Skeletal muscle cell (primary cell): Measurements from ENCODE around the gene IL36RN.

Experiments
- DNase-seq: peaks from one replicate; pipeline ENCODE4 v3.0.0-alpha.2; 2010; ENCODE audit warnings: low read depth
- H3K4me3 ChIP-seq: 2 replicates; pipeline ENCODE4 v1.5.1; 2011; ENCODE audit warnings: low read depth, mild to moderate bottlenecking, control low read depth, low read length, moderate library complexity

The IL36RN gene

GRCh38 chr2:113058998-113059960 lies at the start of gene IL36RN:
IL36RN (plus strand) TSS chr2:113059198; CDS start chr2:113059439, 241 bp downstream.
- no peak within 1 kb of the TSS for H3K4me3 ChIP-seq
- no peak for DNase-seq

DNA sequence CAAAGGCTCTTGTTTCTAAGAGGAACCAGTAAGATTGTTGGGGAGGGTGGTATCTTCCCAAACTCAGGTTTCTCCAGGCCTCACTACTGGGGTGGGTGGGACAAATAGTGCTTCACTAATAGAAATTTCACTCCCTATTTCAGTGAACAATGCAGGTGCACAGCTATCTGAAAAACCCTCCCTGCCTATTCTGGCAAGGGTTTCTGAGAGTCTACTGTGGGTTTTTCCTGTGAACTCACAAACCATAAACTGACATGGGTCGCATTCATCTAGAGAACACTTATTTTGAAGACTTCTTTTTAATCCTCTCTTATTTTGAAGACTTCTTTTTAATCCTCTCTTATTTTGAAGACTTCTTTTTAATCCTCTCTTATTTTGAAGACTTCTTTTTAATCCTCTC lies 49.4 kb upstream of the IL36RN start:
- H3K4me3 ChIP-seq = no peak overlapping the region
- no peak for DNase-seq

DNA sequence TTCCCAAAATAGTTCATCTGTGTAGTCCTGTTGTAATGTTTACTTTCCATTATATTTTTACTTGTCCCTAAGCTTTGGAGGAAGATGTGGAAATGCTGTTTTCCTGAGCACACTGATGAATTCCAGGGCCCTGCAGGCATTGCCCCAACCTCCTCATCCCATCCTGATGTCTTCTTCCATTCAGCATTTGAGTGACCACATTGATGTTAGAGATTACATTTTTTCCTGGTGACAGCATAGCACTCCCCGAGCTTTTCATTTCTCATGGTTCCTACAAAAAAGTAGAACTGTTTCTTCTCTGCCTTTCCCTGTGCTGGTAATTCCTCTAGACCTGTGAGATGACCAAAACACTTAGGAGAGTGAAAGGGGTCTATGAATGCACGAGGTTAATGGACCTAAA lies 48.9 kb upstream of the IL36RN start:
- H3K4me3 ChIP-seq = no peak overlapping the region
- DNase-seq = no peak

DNA sequence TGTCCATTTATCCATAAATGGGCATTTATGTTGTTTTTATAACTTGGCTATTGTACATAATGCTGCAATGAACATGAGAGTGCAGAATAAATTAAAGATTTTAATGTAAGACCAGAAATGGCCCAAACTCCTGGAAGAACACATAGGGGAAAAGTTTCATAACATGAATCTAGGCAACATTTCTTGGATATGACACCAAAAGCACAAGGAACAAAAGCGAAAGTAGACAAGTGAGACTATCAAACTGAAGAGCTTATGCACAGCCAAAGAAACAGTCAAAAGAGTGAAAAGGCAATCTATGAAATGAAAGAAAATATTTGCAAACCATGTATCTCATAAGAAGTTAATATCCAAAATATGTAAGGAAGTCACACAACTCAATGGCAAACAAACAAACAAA lies 47.9 kb upstream of the IL36RN start:
- no peak for DNase-seq

GRCh38 chr2:113012436-113013335 lies 46.3 kb upstream of the IL36RN start:
- no peak overlapping the region for H3K4me3 ChIP-seq
- DNase-seq = no peak

More for the DNA sequence above, 47.9 kb upstream of the IL36RN start:
- no peak overlapping the region for H3K4me3 ChIP-seq

GRCh38 chr2:113013336-113013661 lies 45.7 kb upstream of the IL36RN start:
- no peak for DNase-seq
- H3K4me3 ChIP-seq = no peak overlapping the region

GRCh38 chr2:113014067-113014466 lies 44.9 kb upstream of the IL36RN start:
- DNase-seq = no peak
- H3K4me3 ChIP-seq = no peak overlapping the region

GRCh38 chr2:113015042-113015441 lies 44.0 kb upstream of the IL36RN start:
- no peak for DNase-seq

GRCh38 chr2:113015655-113016054 lies 43.3 kb upstream of the IL36RN start:
- DNase-seq = no peak
- H3K4me3 ChIP-seq = no peak overlapping the region

More at GRCh38 chr2:113015042-113015441, 44.0 kb upstream of the IL36RN start:
- H3K4me3 ChIP-seq = no peak overlapping the region

DNA sequence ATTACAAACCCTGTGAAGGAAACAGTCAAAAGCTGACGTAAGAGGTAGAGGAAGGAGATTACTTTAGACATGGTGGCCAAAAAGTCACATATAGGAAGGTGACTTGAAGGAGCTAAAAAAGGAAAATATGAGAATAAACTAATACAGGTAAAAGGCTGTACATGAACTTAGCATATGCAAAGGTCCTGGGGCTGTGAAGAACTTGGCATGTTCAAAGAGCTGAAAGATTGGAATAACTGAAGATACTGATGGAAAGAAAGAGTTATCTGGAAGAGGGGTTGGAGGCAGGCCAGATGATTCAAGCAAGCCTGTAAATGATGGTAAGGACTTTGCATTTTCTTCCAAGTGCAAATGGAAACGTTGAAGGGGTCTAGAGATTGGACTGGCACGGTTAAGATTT lies 40.5 kb upstream of the IL36RN start:
- no peak overlapping the region for H3K4me3 ChIP-seq
- no peak for DNase-seq

DNA sequence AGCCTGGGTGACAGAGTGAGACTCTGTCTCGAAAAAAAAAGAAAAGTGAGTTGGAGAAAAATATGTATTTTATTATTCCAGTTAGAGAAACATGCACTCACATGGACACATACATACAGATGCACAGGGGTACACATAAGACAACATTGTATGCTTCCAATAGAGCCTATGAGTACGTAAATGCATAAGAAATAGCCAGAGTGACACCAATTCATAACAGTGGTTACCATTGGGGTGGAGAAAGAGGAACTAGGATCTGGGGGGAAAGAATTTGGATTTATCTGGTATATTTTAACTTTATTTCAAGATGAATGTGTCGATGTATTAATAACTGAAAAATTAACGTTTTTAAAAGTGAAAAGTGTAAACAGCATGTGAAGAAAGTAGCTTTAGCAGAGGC lies 37.7 kb upstream of the IL36RN start:
- H3K4me3 ChIP-seq = no peak overlapping the region
- no peak for DNase-seq

GRCh38 chr2:113024764-113025163 lies 34.2 kb upstream of the IL36RN start:
- no peak for DNase-seq
- no peak overlapping the region for H3K4me3 ChIP-seq

GRCh38 chr2:113025737-113026136 lies 33.3 kb upstream of the IL36RN start:
- no peak for DNase-seq
- no peak overlapping the region for H3K4me3 ChIP-seq

GRCh38 chr2:113027691-113028090 lies 31.3 kb upstream of the IL36RN start:
- no peak for DNase-seq
- H3K4me3 ChIP-seq = no peak overlapping the region

DNA sequence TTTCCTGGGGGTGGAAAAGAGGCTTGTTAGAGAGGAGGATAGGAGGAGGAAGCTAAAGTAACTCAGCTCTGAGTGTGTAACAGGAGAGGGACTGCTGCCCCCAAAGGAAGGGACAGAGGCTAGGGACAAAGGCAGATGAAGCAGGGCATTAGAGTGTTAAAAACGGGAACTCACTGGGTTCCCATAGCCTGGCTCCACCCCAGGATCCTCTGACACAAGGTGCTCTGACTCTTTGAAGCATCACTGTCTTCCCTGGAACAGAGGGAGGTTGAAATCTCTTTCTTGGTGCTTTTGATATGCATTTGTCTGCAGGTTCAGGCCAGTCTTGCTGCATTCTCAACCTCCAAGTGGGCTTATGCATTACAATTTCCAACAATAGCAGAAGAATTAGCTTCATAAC lies 30.9 kb upstream of the IL36RN start:
- no peak for DNase-seq
- no peak overlapping the region for H3K4me3 ChIP-seq

- DNase-seq = no peak
- no peak overlapping the region for H3K4me3 ChIP-seq
Observed at GRCh38 chr2:113032737-113033136, 26.3 kb upstream of the IL36RN start.

DNA sequence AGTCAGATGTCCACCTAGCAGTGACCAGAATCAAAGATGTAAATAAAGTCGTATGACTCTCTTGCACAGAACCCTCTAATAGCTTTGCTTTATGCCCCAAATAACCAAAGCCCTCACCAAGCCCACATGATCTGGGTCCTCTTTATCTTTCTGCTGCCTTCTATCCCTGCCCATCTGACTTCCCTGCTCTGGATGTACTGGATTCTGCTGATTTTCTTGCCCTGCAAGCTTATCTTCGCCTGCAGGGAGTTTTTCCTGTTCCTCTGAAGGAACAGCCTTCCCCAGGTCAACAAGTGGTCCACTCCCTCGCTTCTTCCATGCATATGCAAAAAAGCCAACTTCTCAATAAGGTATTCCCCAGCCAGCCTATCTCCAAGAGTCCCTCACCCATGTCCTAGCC lies 25.0 kb upstream of the IL36RN start:
- H3K4me3 ChIP-seq = no peak overlapping the region
- no peak for DNase-seq

GRCh38 chr2:113036763-113037162 lies 22.2 kb upstream of the IL36RN start:
- no peak for DNase-seq
- H3K4me3 ChIP-seq = no peak overlapping the region

DNA sequence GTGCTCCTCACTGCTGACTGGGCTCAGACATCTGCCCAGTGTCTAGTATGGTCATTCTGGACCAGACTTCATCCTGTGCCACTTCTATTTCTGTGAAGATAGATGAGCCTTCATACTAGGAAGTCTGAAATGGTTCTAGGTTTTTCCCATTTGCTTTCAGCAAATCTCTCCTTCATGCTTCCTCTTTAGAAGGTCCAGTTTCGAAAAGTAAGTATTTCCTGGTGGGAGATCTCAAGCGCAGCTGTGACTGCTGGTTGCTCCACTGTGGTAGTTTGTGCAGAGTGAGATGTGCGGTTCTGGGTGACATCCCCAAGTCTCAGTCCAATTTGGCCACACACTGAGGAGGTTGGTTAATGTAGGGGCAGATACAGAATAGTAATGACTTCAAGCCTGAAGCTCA lies 20.7 kb upstream of the IL36RN start:
- no peak overlapping the region for H3K4me3 ChIP-seq
- no peak for DNase-seq

DNA sequence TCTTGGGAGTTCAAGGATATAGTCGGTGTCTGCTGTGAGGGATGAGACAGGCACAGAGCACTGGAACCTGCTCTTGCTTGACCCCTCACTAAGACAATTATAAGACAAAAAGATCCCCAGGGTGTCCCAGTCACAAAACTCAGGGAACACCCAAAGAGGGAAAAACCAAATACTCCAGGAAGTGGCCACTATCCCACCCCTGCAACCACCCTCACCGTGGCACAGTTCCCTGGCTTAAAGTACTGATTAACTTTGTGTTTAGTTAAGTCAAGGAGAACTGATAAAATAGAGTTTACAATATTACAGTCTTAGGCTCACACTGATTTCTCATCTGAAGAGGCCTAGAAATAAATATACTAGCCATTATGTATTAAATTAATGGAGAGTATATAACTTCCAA lies 19.8 kb upstream of the IL36RN start:
- H3K4me3 ChIP-seq = no peak overlapping the region
- no peak for DNase-seq
